Neural cell (in vitro differentiated cells): ENCODE results near the gene ADAD1. TPM values are rescaled to one million over a fixed set of nuclear protein-coding genes. Genes with fewer than 3 reads are reported as not detected.

Experiments used
- H2AFZ ChIP-seq: fragments of 200-600, 300-800 bp; sonication (generic), shearing (Covaris generic); 2 replicates; pipeline ENCODE4 v1.6.0; 2014; ENCODE audit warnings: low read depth, mild to moderate bottlenecking, antibody characterized with exemption, low read length, moderate library complexity
- H3F3A ChIP-seq: fragments of 200-600 bp; shearing (Covaris generic); 2 replicates; pipeline ENCODE4 v1.6.1; 2016; ENCODE audit warnings: mild to moderate bottlenecking, moderate library complexity, mixed read lengths, antibody characterized with exemption, low read length; ENCODE audit not compliant: insufficient read depth, poor library complexity, severe bottlenecking
- H3K27ac ChIP-seq: fragments of 200-600, 300-800 bp; sonication (generic), shearing (Covaris generic); 2 replicates; pipeline ENCODE4 v1.5.1; 2014; ENCODE audit warnings: mild to moderate bottlenecking, low read length, moderate library complexity
- H3K27me3 ChIP-seq: fragments of 300-800, 200-600 bp; sonication (generic), shearing (Covaris generic); 2 replicates; pipeline ENCODE4 v1.6.0; 2014; ENCODE audit warnings: mild to moderate bottlenecking, low read depth, low read length, moderate library complexity; ENCODE audit not compliant: insufficient read depth
- H3K36me3 ChIP-seq: fragments of 300-800, 200-600 bp; sonication (generic), shearing (Covaris generic); 2 replicates; pipeline ENCODE4 v1.5.1; 2014; ENCODE audit warnings: mild to moderate bottlenecking, antibody characterized with exemption, low read length, moderate library complexity; ENCODE audit not compliant: insufficient read depth
- H3K4me2 ChIP-seq: fragments of 300-800, 200-600 bp; sonication (generic), shearing (Covaris generic); 2 replicates; pipeline ENCODE4 v1.6.0; 2014; ENCODE audit warnings: mild to moderate bottlenecking, low read length
- H3K4me3 ChIP-seq: fragments of 300-800, 200-600 bp; sonication (generic), shearing (Covaris generic); 2 replicates; pipeline ENCODE4 v1.5.1; 2014; ENCODE audit warnings: mild to moderate bottlenecking, low read length, moderate library complexity
- H3K79me2 ChIP-seq: fragments of 200-600 bp; shearing (Covaris generic); replicated peaks from 2 replicates; pipeline ENCODE4 v1.6.0; 2014; ENCODE audit warnings: mild to moderate bottlenecking, low read length, moderate library complexity; ENCODE audit not compliant: insufficient read depth
- H3K9ac ChIP-seq: fragments of 300-800, 200-600 bp; sonication (generic), shearing (Covaris generic); 2 replicates; pipeline ENCODE4 v1.6.1; 2016; ENCODE audit warnings: mild to moderate bottlenecking, low read length, mixed read lengths
- H3K9me2 ChIP-seq: fragments of 200-600 bp; shearing (Covaris generic); 2 replicates; pipeline ENCODE4 v1.6.1; 2016; ENCODE audit warnings: mild to moderate bottlenecking, low read length, mixed read lengths; ENCODE audit not compliant: insufficient read depth
- H3K9me3 ChIP-seq: fragments of 200-600, 300-800 bp; sonication (generic), shearing (Covaris generic); 2 replicates; pipeline ENCODE4 v1.6.1; 2016; ENCODE audit warnings: mild to moderate bottlenecking, mixed run types, low read length, moderate library complexity, mixed read lengths
- H4K20me1 ChIP-seq: fragments of 200-600 bp; shearing (Covaris generic); 2 replicates; pipeline ENCODE4 v1.6.1; 2016; ENCODE audit warnings: mild to moderate bottlenecking, mixed run types; ENCODE audit not compliant: insufficient read depth
- EP300 ChIP-seq: fragments of 450-650 bp; conservative IDR thresholded peaks from 2 replicates; pipeline ENCODE4 v1.6.1; 2014; ENCODE audit warnings: antibody characterized with exemption, mild to moderate bottlenecking, moderate library complexity; ENCODE audit not compliant: poor library complexity, severe bottlenecking
- EZH2 ChIP-seq: fragments of 200-600, 300-800 bp; shearing (Covaris generic), sonication (generic); IDR thresholded peaks from 2 replicates; pipeline ENCODE4 v1.6.1; 2014; ENCODE audit warnings: antibody characterized with exemption, low read length, borderline replicate concordance, mild to moderate bottlenecking; ENCODE audit not compliant: insufficient read depth, poor library complexity, severe bottlenecking
- MXI1 ChIP-seq: fragments of 450-650 bp; conservative IDR thresholded peaks from 2 replicates; pipeline ENCODE4 v1.6.1; 2014; ENCODE audit warnings: antibody characterized with exemption, mild to moderate bottlenecking; ENCODE audit not compliant: poor library complexity, severe bottlenecking
- POLR2AphosphoS5 ChIP-seq: IDR thresholded peaks from 2 replicates; pipeline ENCODE4 v1.6.1; 2012
- RAD21 ChIP-seq: fragments of 450-650 bp; conservative IDR thresholded peaks from 2 replicates; pipeline ENCODE4 v1.6.1; 2014; ENCODE audit warnings: antibody characterized with exemption, mild to moderate bottlenecking, moderate library complexity
- SMC3 ChIP-seq: fragments of 450-650 bp; conservative IDR thresholded peaks from 2 replicates; pipeline ENCODE4 v1.6.1; 2014; ENCODE audit warnings: antibody characterized with exemption, mild to moderate bottlenecking, moderate library complexity; ENCODE audit not compliant: poor library complexity
- TAF1 ChIP-seq: IDR thresholded peaks from 2 replicates; pipeline ENCODE4 v1.6.1; 2012; ENCODE audit warnings: low read depth
- polyA plus RNA-seq: library from polyadenylated mRNA; depleted of rRNA; stranded (reverse); fragments of >200 nt; gene quantifications from 2 replicates; pipeline ENCODE4 v1.2.3, GENCODE V29; 2014
- TF ChIP-seq, protein P1 (sequence below): fragments of 450-650 bp; IDR thresholded peaks from 2 replicates; pipeline ENCODE4 v1.5.1; 2014; ENCODE audit warnings: antibody characterized with exemption, mild to moderate bottlenecking, moderate library complexity; ENCODE audit not compliant: poor library complexity, severe bottlenecking
- TF ChIP-seq, protein P2 (sequence below): IDR thresholded peaks from 2 replicates; pipeline ENCODE4 v1.6.1; 2012; ENCODE audit warnings: borderline replicate concordance

Gene ADAD1
- polyA plus RNA-seq, 1 donor from 2014 or later = not detected

DNA sequence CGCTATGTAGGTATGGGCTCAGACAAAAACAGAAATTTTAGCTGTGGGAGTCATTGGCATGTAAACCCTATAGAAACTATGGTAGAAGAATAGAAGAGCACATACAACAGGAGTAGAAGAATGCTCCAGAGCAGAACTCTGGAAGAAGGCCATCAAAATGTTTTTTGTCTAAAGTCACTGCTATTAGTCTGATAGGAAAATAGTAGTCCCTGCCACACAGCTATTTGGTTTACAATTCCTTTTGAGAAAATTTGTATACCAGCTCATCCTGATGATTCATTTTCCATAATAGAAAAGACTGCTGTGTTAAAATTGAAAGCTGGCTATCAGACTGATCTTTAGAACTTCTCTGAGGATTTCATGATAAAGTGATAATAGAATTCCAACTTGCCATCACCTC, 32.8 kb upstream of the ADAD1 start:
- H3K36me3 ChIP-seq = peaks cover 13% of the 10 kb centered on the region
- H3K79me2 ChIP-seq = no peaks in the 10 kb centered on the region
- no peak overlapping the region for H3K9ac ChIP-seq
- H3K27me3 ChIP-seq = no peaks in the 10 kb centered on the region
- no peaks in the 10 kb centered on the region for H3K9me3 ChIP-seq
- TF ChIP-seq, protein P1, sequence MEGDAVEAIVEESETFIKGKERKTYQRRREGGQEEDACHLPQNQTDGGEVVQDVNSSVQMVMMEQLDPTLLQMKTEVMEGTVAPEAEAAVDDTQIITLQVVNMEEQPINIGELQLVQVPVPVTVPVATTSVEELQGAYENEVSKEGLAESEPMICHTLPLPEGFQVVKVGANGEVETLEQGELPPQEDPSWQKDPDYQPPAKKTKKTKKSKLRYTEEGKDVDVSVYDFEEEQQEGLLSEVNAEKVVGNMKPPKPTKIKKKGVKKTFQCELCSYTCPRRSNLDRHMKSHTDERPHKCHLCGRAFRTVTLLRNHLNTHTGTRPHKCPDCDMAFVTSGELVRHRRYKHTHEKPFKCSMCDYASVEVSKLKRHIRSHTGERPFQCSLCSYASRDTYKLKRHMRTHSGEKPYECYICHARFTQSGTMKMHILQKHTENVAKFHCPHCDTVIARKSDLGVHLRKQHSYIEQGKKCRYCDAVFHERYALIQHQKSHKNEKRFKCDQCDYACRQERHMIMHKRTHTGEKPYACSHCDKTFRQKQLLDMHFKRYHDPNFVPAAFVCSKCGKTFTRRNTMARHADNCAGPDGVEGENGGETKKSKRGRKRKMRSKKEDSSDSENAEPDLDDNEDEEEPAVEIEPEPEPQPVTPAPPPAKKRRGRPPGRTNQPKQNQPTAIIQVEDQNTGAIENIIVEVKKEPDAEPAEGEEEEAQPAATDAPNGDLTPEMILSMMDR = no peak
- no peak for TF ChIP-seq RAD21
- no peak for TF ChIP-seq EP300
- no peak for TF ChIP-seq SMC3
- TF ChIP-seq MXI1 = no peak
- no peak for TF ChIP-seq POLR2AphosphoS5
- TF ChIP-seq, protein P2, sequence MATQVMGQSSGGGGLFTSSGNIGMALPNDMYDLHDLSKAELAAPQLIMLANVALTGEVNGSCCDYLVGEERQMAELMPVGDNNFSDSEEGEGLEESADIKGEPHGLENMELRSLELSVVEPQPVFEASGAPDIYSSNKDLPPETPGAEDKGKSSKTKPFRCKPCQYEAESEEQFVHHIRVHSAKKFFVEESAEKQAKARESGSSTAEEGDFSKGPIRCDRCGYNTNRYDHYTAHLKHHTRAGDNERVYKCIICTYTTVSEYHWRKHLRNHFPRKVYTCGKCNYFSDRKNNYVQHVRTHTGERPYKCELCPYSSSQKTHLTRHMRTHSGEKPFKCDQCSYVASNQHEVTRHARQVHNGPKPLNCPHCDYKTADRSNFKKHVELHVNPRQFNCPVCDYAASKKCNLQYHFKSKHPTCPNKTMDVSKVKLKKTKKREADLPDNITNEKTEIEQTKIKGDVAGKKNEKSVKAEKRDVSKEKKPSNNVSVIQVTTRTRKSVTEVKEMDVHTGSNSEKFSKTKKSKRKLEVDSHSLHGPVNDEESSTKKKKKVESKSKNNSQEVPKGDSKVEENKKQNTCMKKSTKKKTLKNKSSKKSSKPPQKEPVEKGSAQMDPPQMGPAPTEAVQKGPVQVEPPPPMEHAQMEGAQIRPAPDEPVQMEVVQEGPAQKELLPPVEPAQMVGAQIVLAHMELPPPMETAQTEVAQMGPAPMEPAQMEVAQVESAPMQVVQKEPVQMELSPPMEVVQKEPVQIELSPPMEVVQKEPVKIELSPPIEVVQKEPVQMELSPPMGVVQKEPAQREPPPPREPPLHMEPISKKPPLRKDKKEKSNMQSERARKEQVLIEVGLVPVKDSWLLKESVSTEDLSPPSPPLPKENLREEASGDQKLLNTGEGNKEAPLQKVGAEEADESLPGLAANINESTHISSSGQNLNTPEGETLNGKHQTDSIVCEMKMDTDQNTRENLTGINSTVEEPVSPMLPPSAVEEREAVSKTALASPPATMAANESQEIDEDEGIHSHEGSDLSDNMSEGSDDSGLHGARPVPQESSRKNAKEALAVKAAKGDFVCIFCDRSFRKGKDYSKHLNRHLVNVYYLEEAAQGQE = no peak
- no peak for TF ChIP-seq EZH2
- no peak for TF ChIP-seq TAF1
- no peaks in the 10 kb centered on the region for H4K20me1 ChIP-seq
- H3K4me2 ChIP-seq = no peak overlapping the region
- H3K27ac ChIP-seq = no peak overlapping the region
- no peak overlapping the region for H2AFZ ChIP-seq
- H3K4me3 ChIP-seq = no peak overlapping the region
- no peaks in the 10 kb centered on the region for H3F3A ChIP-seq
- H3K9me2 ChIP-seq = no peaks in the 10 kb centered on the region

DNA sequence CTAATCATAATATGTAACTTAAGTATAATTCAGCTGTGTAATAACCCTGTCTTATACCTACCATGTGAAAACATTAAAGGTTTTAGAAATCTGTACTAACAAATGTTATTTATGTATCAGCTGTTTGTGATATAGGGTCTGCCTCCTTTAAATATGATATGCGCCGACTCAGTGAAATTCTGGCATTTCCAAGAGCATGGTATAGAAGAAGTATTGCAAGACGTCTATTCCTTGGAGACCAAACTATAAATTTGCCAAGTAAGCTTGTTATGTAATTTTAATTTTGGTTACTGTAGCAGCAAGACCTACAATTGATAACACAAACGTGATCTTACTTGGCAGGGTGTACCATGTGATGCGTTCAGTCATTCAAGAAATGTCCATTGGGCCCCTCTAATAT, 32.3 kb upstream of the ADAD1 start:
- no peaks in the 10 kb centered on the region for H3K9me2 ChIP-seq
- H3F3A ChIP-seq = no peaks in the 10 kb centered on the region
- H3K36me3 ChIP-seq = peaks cover 16% of the 10 kb centered on the region
- H2AFZ ChIP-seq = no peak overlapping the region
- H3K27ac ChIP-seq = no peak overlapping the region
- TF ChIP-seq, protein P1 = no peak
- TF ChIP-seq SMC3 (no peak), RAD21 (no peak), MXI1 (no peak), TAF1 (no peak), EP300 (no peak), EZH2 (no peak), POLR2AphosphoS5 (no peak)
- TF ChIP-seq, protein P2 = no peak
- no peak overlapping the region for H3K4me2 ChIP-seq
- no peak overlapping the region for H3K9ac ChIP-seq
- H4K20me1 ChIP-seq = no peaks in the 10 kb centered on the region
- no peaks in the 10 kb centered on the region for H3K27me3 ChIP-seq
- H3K9me3 ChIP-seq = no peaks in the 10 kb centered on the region
- H3K79me2 ChIP-seq = no peaks in the 10 kb centered on the region
- H3K4me3 ChIP-seq = no peak overlapping the region
